Natural killer cell (primary cell): ENCODE measurements around the gene ETFB. TPM values are rescaled to one million over a fixed set of nuclear protein-coding genes. Genes with fewer than 3 reads are reported as not detected.

Source experiments
- ATAC-seq, 3 donors: fragments of 150-1000 bp in 2 of 3; fragments of 200-7000 bp in 1 of 3; cut with Tn5 transposase; 1 replicate in 1 of 3; 2 replicates in 2 of 3; pipeline ENCODE4 v1.10.0; 2021; ENCODE audit warnings: mild to moderate bottlenecking in 2 of 3, moderate library complexity in 2 of 3
- DNase-seq, 2 donors: peaks; one replicate each; pipeline versions ENCODE4 v3.0.0 to v3.0.0-alpha.2; 2013 to 2021; ENCODE audit warnings: mixed read lengths in 1 of 2
- H3K27ac ChIP-seq: one replicate; pipeline ENCODE4 v1.5.1; 2013; ENCODE audit warnings: mild to moderate bottlenecking, low read length
- H3K27me3 ChIP-seq: one replicate; pipeline ENCODE4 v1.6.1; 2013; ENCODE audit warnings: low read length; ENCODE audit not compliant: control insufficient read depth, insufficient read depth
- H3K36me3 ChIP-seq: one replicate; pipeline ENCODE4 v1.6.1; 2013; ENCODE audit warnings: low read length; ENCODE audit not compliant: control insufficient read depth, insufficient read depth
- H3K4me1 ChIP-seq: one replicate; pipeline ENCODE4 v1.6.1; 2013; ENCODE audit warnings: low read length; ENCODE audit not compliant: control insufficient read depth, insufficient read depth
- H3K4me3 ChIP-seq: one replicate; pipeline ENCODE4 v1.5.1; 2013; ENCODE audit warnings: low read length
- H3K9me3 ChIP-seq: one replicate; pipeline ENCODE4 v1.6.1; 2013; ENCODE audit warnings: low read length; ENCODE audit not compliant: control insufficient read depth, insufficient read depth
- H3K27ac Mint-ChIP-seq, 2 donors: one replicate each; pipeline ENCODE4 v1.8.0; 2022; ENCODE audit warnings: mild to moderate bottlenecking in 2 of 2, mixed read lengths in 2 of 2, moderate library complexity in 1 of 2
- H3K27me3 Mint-ChIP-seq, 2 donors: one replicate each; pipeline ENCODE4 v1.8.0; 2022; ENCODE audit warnings: low read depth in 2 of 2, mixed read lengths in 2 of 2
- H3K36me3 Mint-ChIP-seq: one replicate; pipeline ENCODE4 v1.8.0; 2022; ENCODE audit warnings: mixed read lengths
- H3K4me1 Mint-ChIP-seq, 2 donors: one replicate each; pipeline ENCODE4 v1.8.0; 2022; ENCODE audit warnings: mixed read lengths in 2 of 2
- H3K4me3 Mint-ChIP-seq: one replicate; pipeline ENCODE4 v1.8.0; 2022; ENCODE audit warnings: mild to moderate bottlenecking, moderate library complexity, mixed read lengths
- H3K9me3 Mint-ChIP-seq, 2 donors: one replicate each; pipeline ENCODE4 v1.8.0; 2022; ENCODE audit warnings: mixed read lengths in 2 of 2
- CTCF ChIP-seq: fragments of 200-600 bp; IDR thresholded peaks from one replicate; pipeline ENCODE4 v1.8.0; 2022; ENCODE audit warnings: antibody characterized with exemption
- WGBS: methylation state at CpG from one replicate; pipeline ENCODE4 v1.1.7; 2013; ENCODE audit warnings: missing lambda C conversion rate; ENCODE audit not compliant: insufficient coverage; 5-methylcytosine and 5-hydroxymethylcytosine counted together
- intact Hi-C: fragments of 100-400 bp; cut with micrococcal nuclease; formaldehyde crosslinking; loops from one replicate; pipeline ENCODE4 v1.14.2; 2022
- total RNA-seq, 4 donors: library from RNA; stranded (reverse); fragments of 120-200 nt in 1 of 4; gene quantifications; one replicate each; pipeline versions ENCODE4 v1.2.3 to v1.2.4, GENCODE V29; 2013 to 2022

The ETFB gene
- total RNA-seq, 3 donors from 2014 or later (not counting 1 experiment from before 2014, with no cell fraction given): 44.9 to 60.1 (median 55.0) TPM

DNA sequence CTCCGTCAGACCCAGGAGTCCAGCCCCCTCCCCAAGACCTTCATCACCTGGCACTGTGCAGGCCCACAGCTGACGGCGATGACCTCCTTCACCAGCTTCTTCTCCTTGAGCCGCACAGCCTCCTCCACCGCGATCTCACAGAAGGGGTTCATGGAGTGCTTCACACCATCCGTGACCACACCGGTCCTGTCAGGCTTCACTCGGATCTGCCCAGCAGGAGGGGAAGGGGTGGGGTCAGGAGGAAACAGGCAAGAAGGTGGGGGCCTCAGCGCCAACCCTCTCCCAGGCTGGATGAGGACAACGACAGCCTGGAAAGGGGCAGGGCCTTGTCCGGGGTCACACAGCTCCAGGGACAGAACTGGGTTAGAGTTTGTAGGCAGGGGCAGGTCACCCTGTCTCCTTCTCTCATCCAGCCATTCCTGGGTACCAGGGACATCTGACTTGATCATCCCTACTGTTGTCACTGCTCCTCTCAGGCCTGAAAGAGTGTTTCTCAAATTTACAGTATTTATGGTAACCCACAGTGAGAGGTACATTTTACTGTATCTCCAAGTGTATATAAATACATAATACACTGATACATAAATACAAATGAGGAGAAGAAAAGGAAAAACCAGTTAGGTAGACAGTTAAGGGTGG, 12.0 kb downstream of the ETFB start:
- H3K27me3 ChIP-seq: no peaks in the 10 kb centered on the region
- WGBS: 92% methylated on average over 11 of the region's 12 CpGs
- TF ChIP-seq CTCF: no peak
- intact Hi-C loops: no loop called here
- H3K4me1 ChIP-seq: no peaks in the 10 kb centered on the region
- Mint-ChIP-seq H3K9me3 (no peaks in the 10 kb centered on the region), H3K4me3 (no peak overlapping the region), H3K27ac (no peak overlapping the region), H3K27me3 (no peaks in the 10 kb centered on the region), H3K36me3 (no peaks in the 10 kb centered on the region), H3K4me1 (peaks cover 0 to 4% of the 10 kb centered on the region in 2 donors)
- peaks cover 15% of the 10 kb centered on the region for H3K36me3 ChIP-seq
- DNase-seq (no peak), ATAC-seq (no peak)
- H3K27ac ChIP-seq: no peak overlapping the region
- no peaks in the 10 kb centered on the region for H3K9me3 ChIP-seq
- no peak overlapping the region for H3K4me3 ChIP-seq

- Histone ChIP-seq H3K4me1 (no peaks in the 10 kb centered on the region), H3K4me3 (no peak overlapping the region), H3K27ac (no peak overlapping the region), H3K9me3 (no peaks in the 10 kb centered on the region), H3K36me3 (peaks cover 15% of the 10 kb centered on the region), H3K27me3 (no peaks in the 10 kb centered on the region)
- no peaks in the 10 kb centered on the region for H3K36me3 Mint-ChIP-seq
- no peaks in the 10 kb centered on the region for H3K27me3 Mint-ChIP-seq
- DNase-seq (no peak), ATAC-seq (no peak)
- H3K27ac Mint-ChIP-seq: peak overlapping the region in 1 of 2 donors; percentile 51
- WGBS: 96% methylated on average over 16 of the region's 16 CpGs
- intact Hi-C loops: no loop called here
- H3K4me1 Mint-ChIP-seq: peaks cover 0 to 4% of the 10 kb centered on the region in 2 donors
- H3K9me3 Mint-ChIP-seq: no peaks in the 10 kb centered on the region
- no peak overlapping the region for H3K4me3 Mint-ChIP-seq
- no peak for TF ChIP-seq CTCF
Observed at GRCh38 chr19:51352783-51353360, 13.3 kb downstream of the ETFB start.

GRCh38 chr19:51351266-51351990, 14.8 kb downstream of the ETFB start:
- Mint-ChIP-seq H3K36me3 (no peaks in the 10 kb centered on the region), H3K27ac (no peak overlapping the region), H3K4me1 (peaks cover 0 to 4% of the 10 kb centered on the region in 2 donors), H3K9me3 (no peaks in the 10 kb centered on the region), H3K4me3 (no peak overlapping the region), H3K27me3 (no peaks in the 10 kb centered on the region)
- no peak overlapping the region for H3K4me3 ChIP-seq
- intact Hi-C loops: no loop called here
- H3K4me1 ChIP-seq: no peaks in the 10 kb centered on the region
- H3K36me3 ChIP-seq: peaks cover 18% of the 10 kb centered on the region
- H3K9me3 ChIP-seq: no peaks in the 10 kb centered on the region
- no peaks in the 10 kb centered on the region for H3K27me3 ChIP-seq
- WGBS: 97% methylated on average over 11 of the region's 11 CpGs
- TF ChIP-seq CTCF: no peak
- no peak for ATAC-seq
- no peak for DNase-seq
- H3K27ac ChIP-seq: no peak overlapping the region
